Smooth muscle cell (in vitro differentiated cells): ENCODE data around the gene PROK1. TPM values are rescaled to one million over a fixed set of nuclear protein-coding genes. Genes with fewer than 3 reads are reported as not detected.

Experiments
- DNase-seq: peaks from one replicate; lab custom pipeline; 2025; ENCODE audit not compliant: unreplicated experiment; lab: John Stamatoyannopoulos, UW
- H2AFZ ChIP-seq: fragments of 200-600 bp; sonication (generic); 2 replicates; pipeline ENCODE4 v1.6.0; 2016; ENCODE audit warnings: antibody characterized with exemption, low read depth, mild to moderate bottlenecking
- H3F3A ChIP-seq: fragments of 200-600 bp; sonication (generic); 2 replicates; pipeline ENCODE4 v1.6.0; 2017; ENCODE audit warnings: antibody characterized with exemption, low read depth
- H3K27ac ChIP-seq: fragments of 200-600 bp; sonication (generic); 2 replicates; pipeline ENCODE4 v1.5.1; 2016; ENCODE audit warnings: low read depth, mild to moderate bottlenecking
- H3K27me3 ChIP-seq: fragments of 200-600 bp; sonication (generic); 2 replicates; pipeline ENCODE4 v1.6.1; 2016; ENCODE audit warnings: low read depth, mild to moderate bottlenecking
- H3K36me3 ChIP-seq: fragments of 200-600 bp; sonication (generic); 2 replicates; pipeline ENCODE4 v1.5.1; 2016; ENCODE audit warnings: low read depth
- H3K4me1 ChIP-seq: fragments of 200-600 bp; sonication (generic); 2 replicates; pipeline ENCODE4 v1.5.1; 2016; ENCODE audit warnings: low read depth
- H3K4me2 ChIP-seq: fragments of 200-600 bp; sonication (generic); 2 replicates; pipeline ENCODE4 v1.6.0; 2016; ENCODE audit warnings: mild to moderate bottlenecking
- H3K4me3 ChIP-seq: fragments of 200-600 bp; sonication (generic); 2 replicates; pipeline ENCODE4 v1.5.1; 2016; ENCODE audit warnings: mild to moderate bottlenecking
- H3K79me2 ChIP-seq: fragments of 200-600 bp; sonication (generic); 2 replicates; pipeline ENCODE4 v1.6.0; 2016; ENCODE audit warnings: low read depth, mild to moderate bottlenecking
- H3K9ac ChIP-seq: fragments of 200-600 bp; sonication (generic); 2 replicates; pipeline ENCODE4 v1.6.0; 2016; ENCODE audit warnings: low read depth
- H3K9me3 ChIP-seq: fragments of 200-600 bp; sonication (generic); replicated peaks from 2 replicates; pipeline ENCODE4 v1.5.1; 2016; ENCODE audit warnings: low read depth
- H4K20me1 ChIP-seq: fragments of 200-600 bp; sonication (generic); 2 replicates; pipeline ENCODE4 v1.6.0; 2016; ENCODE audit warnings: low read depth
- WGBS: methylation state at CpG from one replicate; pipeline ENCODE4 v1.1.7; 2016; ENCODE audit warnings: low lambda C conversion rate; 5-methylcytosine and 5-hydroxymethylcytosine counted together
- polyA plus RNA-seq: library from polyadenylated mRNA; unstranded; fragments of >200 nt; fragmentation: Nextera tagmentation; extraction: Ambion mirVana; gene quantifications from 2 replicates; pipeline ENCODE4 v1.2.1, GENCODE V29; 2016
- total RNA-seq: library from RNA; depleted of rRNA; stranded (reverse); fragments of >200 nt; gene quantifications from 2 replicates; pipeline ENCODE4 v1.2.3, GENCODE V29; 2014
- TF ChIP-seq, protein P1 (sequence below): fragments of 200-600 bp; sonication (generic); IDR thresholded peaks from 2 replicates; pipeline ENCODE4 v1.5.1; 2017; ENCODE audit warnings: borderline replicate concordance, mild to moderate bottlenecking, antibody characterized with exemption; ENCODE audit not compliant: insufficient read depth, poor library complexity, severe bottlenecking

The PROK1 gene
- total and polyA plus RNA-seq, 2 experiments from 2014 or later, result 43.0 to 69.5 TPM

DNA sequence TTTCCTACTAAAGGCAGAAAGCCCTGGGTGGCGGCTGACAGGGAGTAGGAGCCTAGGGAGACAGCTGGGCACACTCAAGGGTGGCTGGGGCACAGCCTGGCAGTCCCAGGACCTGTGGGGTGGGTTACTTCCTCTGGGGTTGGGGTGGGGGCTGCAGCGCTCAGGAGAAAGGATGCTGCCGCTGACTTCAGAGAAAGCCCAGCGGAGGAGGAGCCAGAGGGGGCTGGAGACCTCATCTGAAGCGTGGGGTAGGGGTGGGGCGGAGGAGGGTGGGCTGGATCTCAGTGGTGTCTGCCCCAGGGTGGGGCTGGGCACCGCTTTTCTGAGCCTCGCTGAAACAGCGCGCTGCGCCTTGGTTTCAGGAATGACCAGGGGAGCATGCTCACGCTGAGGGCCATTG is 37.2 kb downstream of the PROK1 start:
- Histone ChIP-seq H3K9ac (no peak overlapping the region), H3K9me3 (no peaks in the 10 kb centered on the region), H2AFZ (no peak overlapping the region), H3K79me2 (no peaks in the 10 kb centered on the region), H3F3A (no peaks in the 10 kb centered on the region), H3K36me3 (no peaks in the 10 kb centered on the region), H4K20me1 (no peaks in the 10 kb centered on the region), H3K4me3 (no peak overlapping the region), H3K4me2 (no peak overlapping the region), H3K27ac (no peak overlapping the region), H3K27me3 (no peaks in the 10 kb centered on the region), H3K4me1 (no peaks in the 10 kb centered on the region)
- whole genome bisulfite sequencing, result 96% methylated on average over 10 of the region's 12 CpGs
- DNase-seq, result no peak
- TF ChIP-seq, protein P1, sequence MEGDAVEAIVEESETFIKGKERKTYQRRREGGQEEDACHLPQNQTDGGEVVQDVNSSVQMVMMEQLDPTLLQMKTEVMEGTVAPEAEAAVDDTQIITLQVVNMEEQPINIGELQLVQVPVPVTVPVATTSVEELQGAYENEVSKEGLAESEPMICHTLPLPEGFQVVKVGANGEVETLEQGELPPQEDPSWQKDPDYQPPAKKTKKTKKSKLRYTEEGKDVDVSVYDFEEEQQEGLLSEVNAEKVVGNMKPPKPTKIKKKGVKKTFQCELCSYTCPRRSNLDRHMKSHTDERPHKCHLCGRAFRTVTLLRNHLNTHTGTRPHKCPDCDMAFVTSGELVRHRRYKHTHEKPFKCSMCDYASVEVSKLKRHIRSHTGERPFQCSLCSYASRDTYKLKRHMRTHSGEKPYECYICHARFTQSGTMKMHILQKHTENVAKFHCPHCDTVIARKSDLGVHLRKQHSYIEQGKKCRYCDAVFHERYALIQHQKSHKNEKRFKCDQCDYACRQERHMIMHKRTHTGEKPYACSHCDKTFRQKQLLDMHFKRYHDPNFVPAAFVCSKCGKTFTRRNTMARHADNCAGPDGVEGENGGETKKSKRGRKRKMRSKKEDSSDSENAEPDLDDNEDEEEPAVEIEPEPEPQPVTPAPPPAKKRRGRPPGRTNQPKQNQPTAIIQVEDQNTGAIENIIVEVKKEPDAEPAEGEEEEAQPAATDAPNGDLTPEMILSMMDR, result no peak

DNA sequence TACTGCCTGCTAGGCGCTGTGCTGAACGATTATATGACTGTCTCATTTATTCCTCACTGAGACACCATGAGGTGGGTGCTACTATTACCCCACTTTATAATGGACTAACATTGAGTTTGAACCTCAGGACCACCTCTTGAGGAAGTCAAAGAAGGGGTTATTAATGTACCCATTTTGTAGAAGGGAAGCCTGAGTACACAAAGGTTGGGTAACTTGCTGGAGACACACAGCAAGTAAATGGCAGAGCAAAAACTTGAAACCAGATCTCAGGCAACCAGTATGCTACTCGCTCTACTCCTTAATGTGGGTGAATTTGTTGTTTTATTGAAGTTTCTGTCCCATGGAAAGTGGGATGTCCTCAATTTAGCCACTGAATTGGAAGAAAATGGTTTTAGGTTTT is 37.9 kb downstream of the PROK1 start:
- no peak overlapping the region for H2AFZ ChIP-seq
- TF ChIP-seq, protein P1, result no peak
- H3K9ac ChIP-seq, result no peak overlapping the region
- H3K4me2 ChIP-seq, result no peak overlapping the region
- H3K9me3 ChIP-seq, result no peaks in the 10 kb centered on the region
- no peaks in the 10 kb centered on the region for H3K36me3 ChIP-seq
- 66% methylated on average over 3 of the region's 3 CpGs for WGBS
- H3K4me1 ChIP-seq, result no peaks in the 10 kb centered on the region
- no peaks in the 10 kb centered on the region for H3F3A ChIP-seq
- no peaks in the 10 kb centered on the region for H3K27me3 ChIP-seq
- H3K79me2 ChIP-seq, result no peaks in the 10 kb centered on the region
- no peaks in the 10 kb centered on the region for H4K20me1 ChIP-seq
- no peak overlapping the region for H3K4me3 ChIP-seq
- no peak overlapping the region for H3K27ac ChIP-seq
- no peak for DNase-seq

GRCh38 chr1:110489406-110489805 is 38.5 kb downstream of the PROK1 start:
- no peak for DNase-seq
- WGBS, result 98% methylated on average over 15 of the region's 15 CpGs

More at GRCh38 chr1:110489406-110489805, 38.5 kb downstream of the PROK1 start:
- H3F3A ChIP-seq, result no peaks in the 10 kb centered on the region
- TF ChIP-seq, protein P1, result no peak
- no peaks in the 10 kb centered on the region for H4K20me1 ChIP-seq
- H3K79me2 ChIP-seq, result no peaks in the 10 kb centered on the region
- no peaks in the 10 kb centered on the region for H3K27me3 ChIP-seq
- H3K4me2 ChIP-seq, result no peak overlapping the region
- H3K9me3 ChIP-seq, result no peaks in the 10 kb centered on the region
- H3K4me1 ChIP-seq, result no peaks in the 10 kb centered on the region
- H3K9ac ChIP-seq, result no peak overlapping the region
- H2AFZ ChIP-seq, result no peak overlapping the region
- H3K36me3 ChIP-seq, result no peaks in the 10 kb centered on the region
- H3K4me3 ChIP-seq, result no peak overlapping the region
- H3K27ac ChIP-seq, result no peak overlapping the region
